Fibroblast of lung (primary cell): ENCODE results near the gene AGAP1. TPM values are rescaled to one million over a fixed set of nuclear protein-coding genes. Genes with fewer than 3 reads are reported as not detected.

Source experiments
- DNase-seq, 2 donors: peaks; one replicate each; pipeline versions ENCODE4 v3.0.0 to v3.0.0-alpha.2; 2010; ENCODE audit warnings: low read depth in 2 of 2
- H2AFZ ChIP-seq: 2 replicates; pipeline ENCODE4 v1.5.1; 2012; ENCODE audit warnings: low read length, control low read depth, inconsistent platforms
- H3K27ac ChIP-seq: 2 replicates; pipeline ENCODE4 v1.5.1; 2011; ENCODE audit warnings: low read length, control low read depth; ENCODE audit not compliant: insufficient read depth
- H3K27me3 ChIP-seq: 2 replicates; pipeline ENCODE4 v1.5.1; 2011; ENCODE audit warnings: mild to moderate bottlenecking, low read length; ENCODE audit not compliant: control insufficient read depth, insufficient read depth
- H3K36me3 ChIP-seq: 2 replicates; pipeline ENCODE4 v1.5.1; 2011; ENCODE audit warnings: low read length; ENCODE audit not compliant: control insufficient read depth, insufficient read depth
- H3K4me1 ChIP-seq: 2 replicates; pipeline ENCODE4 v1.5.1; 2011; ENCODE audit warnings: low read length; ENCODE audit not compliant: control insufficient read depth, insufficient read depth; ENCODE audit errors: extremely low read depth
- H3K4me2 ChIP-seq: 2 replicates; pipeline ENCODE4 v1.5.1; 2011; ENCODE audit warnings: low read length, control low read depth; ENCODE audit not compliant: insufficient read depth; ENCODE audit errors: extremely low read depth
- H3K4me3 ChIP-seq, 4 experiments: fragments of 200-600 bp in 1 of 4; sonication (generic) in 1 of 4; replicated peaks in 1 of 4; 2 replicates each; pipeline ENCODE4 v1.5.1; 2011 to 2016; ENCODE audit warnings: low read length in 4 of 4, low read depth in 3 of 4, mild to moderate bottlenecking in 3 of 4, control low read depth in 2 of 4, inconsistent platforms in 1 of 4, mixed read lengths in 1 of 4; ENCODE audit not compliant: insufficient read depth in 1 of 4; ENCODE audit errors: control extremely low read depth in 1 of 4
- H3K79me2 ChIP-seq: 2 replicates; pipeline ENCODE4 v1.5.1; 2012; ENCODE audit warnings: mild to moderate bottlenecking, low read length, inconsistent platforms; ENCODE audit not compliant: control insufficient read depth, insufficient read depth
- H3K9ac ChIP-seq: 2 replicates; pipeline ENCODE4 v1.5.1; 2011; ENCODE audit warnings: mild to moderate bottlenecking, low read length, control low read depth; ENCODE audit not compliant: insufficient read depth
- H3K9me3 ChIP-seq: 2 replicates; pipeline ENCODE4 v1.5.1; 2012; ENCODE audit warnings: low read depth, low read length; ENCODE audit not compliant: control insufficient read depth, insufficient read depth
- H4K20me1 ChIP-seq: 2 replicates; pipeline ENCODE4 v1.5.1; 2011; ENCODE audit warnings: low read length; ENCODE audit not compliant: control insufficient read depth, insufficient read depth; ENCODE audit errors: extremely low read depth
- EZH2 ChIP-seq: IDR thresholded peaks from 2 replicates; pipeline ENCODE4 v1.5.1; 2012; ENCODE audit warnings: low read length, control low read depth, mild to moderate bottlenecking; ENCODE audit errors: missing control alignments
- polyA plus RNA-seq, 2 donors: library from polyadenylated mRNA; depleted of rRNA in 1 of 2; stranded (reverse) in 1 of 2; unstranded in 1 of 2; fragments of >200 nt; gene quantifications; 2 replicates each; pipeline ENCODE4 v1.2.1, GENCODE V29; 2011 to 2012; ENCODE audit warnings: missing spikeins in 1 of 2
- total RNA-seq: library from RNA; depleted of rRNA; stranded (reverse); fragments of >200 nt; gene quantifications from 2 replicates; pipeline ENCODE4 v1.2.1, GENCODE V29; 2014
- TF ChIP-seq, protein P1 (sequence below), 2 donors: IDR thresholded peaks in 1 of 2; conservative IDR thresholded peaks in 1 of 2; 1 replicate in 1 of 2; 2 replicates in 1 of 2; pipeline ENCODE4 v1.5.1; 2011 to 2012; ENCODE audit warnings: low read length in 2 of 2, control low read depth in 1 of 2, inconsistent platforms in 1 of 2, low read depth in 1 of 2, mild to moderate bottlenecking in 1 of 2

Gene AGAP1
- total and polyA plus RNA-seq, 2 donors (not counting 1 experiment from before 2014, with no cell fraction given): 10.6 to 14.0 TPM

GRCh38 chr2:235523021-235523420, 29.2 kb downstream of the AGAP1 start:
- TF ChIP-seq EZH2: no peak
- TF ChIP-seq, protein P1, sequence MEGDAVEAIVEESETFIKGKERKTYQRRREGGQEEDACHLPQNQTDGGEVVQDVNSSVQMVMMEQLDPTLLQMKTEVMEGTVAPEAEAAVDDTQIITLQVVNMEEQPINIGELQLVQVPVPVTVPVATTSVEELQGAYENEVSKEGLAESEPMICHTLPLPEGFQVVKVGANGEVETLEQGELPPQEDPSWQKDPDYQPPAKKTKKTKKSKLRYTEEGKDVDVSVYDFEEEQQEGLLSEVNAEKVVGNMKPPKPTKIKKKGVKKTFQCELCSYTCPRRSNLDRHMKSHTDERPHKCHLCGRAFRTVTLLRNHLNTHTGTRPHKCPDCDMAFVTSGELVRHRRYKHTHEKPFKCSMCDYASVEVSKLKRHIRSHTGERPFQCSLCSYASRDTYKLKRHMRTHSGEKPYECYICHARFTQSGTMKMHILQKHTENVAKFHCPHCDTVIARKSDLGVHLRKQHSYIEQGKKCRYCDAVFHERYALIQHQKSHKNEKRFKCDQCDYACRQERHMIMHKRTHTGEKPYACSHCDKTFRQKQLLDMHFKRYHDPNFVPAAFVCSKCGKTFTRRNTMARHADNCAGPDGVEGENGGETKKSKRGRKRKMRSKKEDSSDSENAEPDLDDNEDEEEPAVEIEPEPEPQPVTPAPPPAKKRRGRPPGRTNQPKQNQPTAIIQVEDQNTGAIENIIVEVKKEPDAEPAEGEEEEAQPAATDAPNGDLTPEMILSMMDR (conservative IDR thresholded peaks at IDR 0.05 in 1 of 2, IDR thresholded peaks at IDR 0.05 in 1 of 2; ENCODE audit: low read depth in 1 of 2, low read length in 2 of 2): no peak
- Histone ChIP-seq H3K9me3 (no peaks in the 10 kb centered on the region), H3K9ac (no peak overlapping the region), H4K20me1 (no peaks in the 10 kb centered on the region), H3K79me2 (peaks cover 18% of the 10 kb centered on the region), H3K4me3 (no peak overlapping the region), H3K36me3 (no peaks in the 10 kb centered on the region), H3K27me3 (no peaks in the 10 kb centered on the region), H2AFZ (no peak overlapping the region), H3K4me1 (peaks cover 1% of the 10 kb centered on the region), H3K4me2 (no peak overlapping the region), H3K27ac (no peak overlapping the region)
- DNase-seq: no peak

DNA sequence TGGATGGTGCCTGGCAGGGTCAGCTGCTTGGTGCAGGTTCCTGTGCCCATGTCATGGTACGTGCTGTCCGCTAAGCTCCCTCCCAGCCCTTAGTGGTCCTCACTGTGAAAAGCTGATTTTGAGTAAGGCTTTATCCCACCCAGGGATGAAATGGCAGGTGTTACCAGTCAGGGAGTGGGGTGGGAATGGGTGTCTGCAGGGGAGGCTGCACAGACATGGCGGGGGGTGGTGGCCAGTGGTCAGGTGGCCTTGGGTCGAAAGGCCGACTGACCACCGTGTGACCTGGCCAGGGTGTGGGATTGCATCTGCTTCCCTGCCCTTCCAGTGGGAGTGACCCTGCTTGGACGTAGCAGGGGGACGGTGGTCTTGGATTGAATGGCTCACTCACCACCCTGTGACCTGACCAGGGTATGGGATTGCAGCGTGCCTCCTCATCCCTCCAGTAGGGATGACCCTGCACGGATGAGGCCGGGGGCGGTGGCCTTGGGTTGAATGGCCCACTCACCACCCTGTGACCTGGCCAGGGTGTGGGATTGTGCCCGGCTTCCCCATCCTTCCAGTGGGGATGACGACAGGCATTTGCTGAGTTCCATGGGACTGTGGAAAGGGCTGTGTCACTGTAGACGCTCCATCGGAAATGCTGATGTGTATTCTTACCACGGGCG, 29.8 kb downstream of the AGAP1 start:
- H3K27me3 ChIP-seq: no peaks in the 10 kb centered on the region
- no peak overlapping the region for H3K4me2 ChIP-seq
- DNase-seq: no peak
- no peak overlapping the region for H2AFZ ChIP-seq
- H3K27ac ChIP-seq: no peak overlapping the region
- H3K4me1 ChIP-seq: no peaks in the 10 kb centered on the region
- H3K9ac ChIP-seq: no peak overlapping the region
- no peaks in the 10 kb centered on the region for H4K20me1 ChIP-seq
- no peaks in the 10 kb centered on the region for H3K9me3 ChIP-seq
- TF ChIP-seq, protein P1 (conservative IDR thresholded peaks at IDR 0.05 in 1 of 2, IDR thresholded peaks at IDR 0.05 in 1 of 2; ENCODE audit: low read depth in 1 of 2, low read length in 2 of 2): no peak
- no peak overlapping the region for H3K4me3 ChIP-seq
- H3K36me3 ChIP-seq: no peaks in the 10 kb centered on the region
- H3K79me2 ChIP-seq: peaks cover 17% of the 10 kb centered on the region

- no peak for DNase-seq
- no peak overlapping the region for H3K9ac ChIP-seq
- TF ChIP-seq, protein P1 (conservative IDR thresholded peaks at IDR 0.05 in 1 of 2, IDR thresholded peaks at IDR 0.05 in 1 of 2; ENCODE audit: low read depth in 1 of 2, low read length in 2 of 2): no peak
- no peak for TF ChIP-seq EZH2
- H3K4me1 ChIP-seq: no peaks in the 10 kb centered on the region
- no peak overlapping the region for H3K27ac ChIP-seq
- no peak overlapping the region for H3K4me3 ChIP-seq
- no peaks in the 10 kb centered on the region for H3K9me3 ChIP-seq
- no peak overlapping the region for H3K4me2 ChIP-seq
- H3K27me3 ChIP-seq: no peaks in the 10 kb centered on the region
- H2AFZ ChIP-seq: no peak overlapping the region
- H3K79me2 ChIP-seq: peaks cover 22% of the 10 kb centered on the region
- no peaks in the 10 kb centered on the region for H4K20me1 ChIP-seq
- H3K36me3 ChIP-seq: no peaks in the 10 kb centered on the region
Measured at GRCh38 chr2:235526166-235526565, 32.3 kb downstream of the AGAP1 start.
